Heart left ventricle (tissue), 13 donors: Measurements from ENCODE around the gene CFB.
"Not testable (repeated sequence)": the region's sequence is repeated elsewhere in the genome, so short reads cannot be mapped to it uniquely, and the experiment has no call there.

Experiments used
- POLR2A ChIP-seq, 2 donors: fragments of 450-650 bp; IDR thresholded peaks; one replicate each; pipeline ENCODE4 v1.6.1; 2017; ENCODE audit warnings: antibody characterized with exemption in 2 of 2, mild to moderate bottlenecking in 2 of 2, moderate library complexity in 2 of 2
- TF ChIP-seq, protein P1 (sequence below), 12 donors: fragments of 200-600 bp; sonication (generic) in 4 of 12; IDR thresholded peaks; one replicate each; pipeline versions ENCODE4 v1.5.0 to v1.8.0; 2018 to 2022; ENCODE audit warnings: antibody characterized with exemption in 12 of 12, mild to moderate bottlenecking in 5 of 12
- donor health status: ischemic (EF 13 %, LVEDD 7.1; RV severe dilation, severe dysfunction).
- donor health status: DM: no; HTN: yes; CAD: no.
- donor health status: DM: no; HTN: no; CAD: no.
- donor health status: ischemic (EF 25% LVEDD 6.9; RV normal size, moderate dysfunction).
- donor health status: ischemic (EF 25% LVEDD 5.7; RV mildly dilated, moderate dysfunction).
- donor health status: ischemic (EF 35%, LVEDD 5.7; RV mildly dilated, moderate dysfunction).
- donor health status: nonischemic (EF 11% LVEDD 7.7; RV severe dilation, severe dysfunction).
- donor health status: DM: yes; HTN: yes; CAD: no.
- donor health status: PGD.
- donor health status: ischemic (EF 29% LVEDD 5.4; RV normal size, mild dysfunction).
- donor health status: nonischemic (EF 23%, LVEDD 6.1; RV moderate dilation, normal function).

DNA sequence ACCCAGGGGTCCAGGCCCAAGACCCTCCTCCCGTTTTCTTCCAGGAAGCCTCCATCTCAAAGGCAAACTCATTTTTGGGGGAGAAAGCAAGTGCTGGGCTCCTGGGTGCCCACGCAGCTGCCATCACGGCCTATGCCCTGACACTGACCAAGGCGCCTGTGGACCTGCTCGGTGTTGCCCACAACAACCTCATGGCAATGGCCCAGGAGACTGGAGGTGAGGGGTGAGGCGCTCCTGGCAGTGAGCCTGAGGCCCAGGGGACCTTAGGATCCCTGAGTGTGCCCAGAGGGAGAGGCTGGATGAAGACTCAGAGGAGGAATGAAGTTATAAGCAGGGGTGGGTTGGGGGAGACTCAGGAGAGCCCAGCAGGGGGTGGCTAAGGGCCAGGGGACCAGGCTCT lies 50.5 kb downstream of the CFB start:
- TF ChIP-seq, protein P1, sequence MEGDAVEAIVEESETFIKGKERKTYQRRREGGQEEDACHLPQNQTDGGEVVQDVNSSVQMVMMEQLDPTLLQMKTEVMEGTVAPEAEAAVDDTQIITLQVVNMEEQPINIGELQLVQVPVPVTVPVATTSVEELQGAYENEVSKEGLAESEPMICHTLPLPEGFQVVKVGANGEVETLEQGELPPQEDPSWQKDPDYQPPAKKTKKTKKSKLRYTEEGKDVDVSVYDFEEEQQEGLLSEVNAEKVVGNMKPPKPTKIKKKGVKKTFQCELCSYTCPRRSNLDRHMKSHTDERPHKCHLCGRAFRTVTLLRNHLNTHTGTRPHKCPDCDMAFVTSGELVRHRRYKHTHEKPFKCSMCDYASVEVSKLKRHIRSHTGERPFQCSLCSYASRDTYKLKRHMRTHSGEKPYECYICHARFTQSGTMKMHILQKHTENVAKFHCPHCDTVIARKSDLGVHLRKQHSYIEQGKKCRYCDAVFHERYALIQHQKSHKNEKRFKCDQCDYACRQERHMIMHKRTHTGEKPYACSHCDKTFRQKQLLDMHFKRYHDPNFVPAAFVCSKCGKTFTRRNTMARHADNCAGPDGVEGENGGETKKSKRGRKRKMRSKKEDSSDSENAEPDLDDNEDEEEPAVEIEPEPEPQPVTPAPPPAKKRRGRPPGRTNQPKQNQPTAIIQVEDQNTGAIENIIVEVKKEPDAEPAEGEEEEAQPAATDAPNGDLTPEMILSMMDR (IDR thresholded peaks at IDR 0.05), result not testable (repeated sequence)
- not testable (repeated sequence) for TF ChIP-seq POLR2A (IDR thresholded peaks at IDR 0.05)
